ENCODE measurements around the gene SIL1. TPM values are rescaled to one million over a fixed set of nuclear protein-coding genes. Genes with fewer than 3 reads are reported as not detected.

Gene SIL1
- total RNA-seq, 1 experiment from 2014 or later = 114 TPM

- ChIA-PET CTCF (interaction anchor here (0.6 to 1.4 kb wide), 6 partner anchors 9 to 312 kb away, joined by 3 to 5 read pairs (median 4); no protein-coding TSS in a partner anchor), POLR2A (interaction anchor here (0.5 to 1.1 kb wide), 2 partner anchors 68 to 189 kb away, joined by 3 read pairs; no protein-coding TSS in a partner anchor)
- Mint-ChIP-seq H3K27ac (ENCODE audit: low read depth, unreplicated experiment) (peak overlapping the region; percentile 20), H3K4me3 (ENCODE audit: unreplicated experiment) (no peak overlapping the region), H3K36me3 (ENCODE audit: insufficient read depth, unreplicated experiment) (peaks cover 14% of the 10 kb centered on the region), H3K4me1 (ENCODE audit: insufficient read depth, unreplicated experiment) (peaks cover 24% of the 10 kb centered on the region), H3K27me3 (ENCODE audit: insufficient read depth, unreplicated experiment) (no peaks in the 10 kb centered on the region), H3K9me3 (ENCODE audit: unreplicated experiment) (no peaks in the 10 kb centered on the region)
- intact Hi-C loops (cut with micrococcal nuclease) = no loop called here
- DNase-seq (ENCODE audit: unreplicated experiment) = peak; percentile 8
- BruUV-seq (replicated peaks) = no TSS peak
- no peak for TF ChIP-seq CTCF (IDR thresholded peaks at IDR 0.05; ENCODE audit: unreplicated experiment)
Measured at GRCh38 chr5:139138109-139138508, 60.1 kb downstream of the SIL1 start.

- TF ChIP-seq CTCF (IDR thresholded peaks at IDR 0.05; ENCODE audit: unreplicated experiment) = no peak
- H3K4me1 Mint-ChIP-seq (ENCODE audit: insufficient read depth, unreplicated experiment) = peaks cover 24% of the 10 kb centered on the region
- no peak overlapping the region for H3K4me3 Mint-ChIP-seq (ENCODE audit: unreplicated experiment)
- no peaks in the 10 kb centered on the region for H3K27me3 Mint-ChIP-seq (ENCODE audit: insufficient read depth, unreplicated experiment)
- peak overlapping the region; percentile 20 for H3K27ac Mint-ChIP-seq (ENCODE audit: low read depth, unreplicated experiment)
- H3K36me3 Mint-ChIP-seq (ENCODE audit: insufficient read depth, unreplicated experiment) = peaks cover 14% of the 10 kb centered on the region
- CTCF ChIA-PET = interaction anchor here (0.6 to 1.2 kb wide), 4 partner anchors 11 to 312 kb away, joined by 3 to 5 read pairs (median 4); no protein-coding TSS in a partner anchor
- POLR2A ChIA-PET = interaction anchor here (0.5 kb wide), 1 partner anchor 188 kb away, joined by 3 read pairs; no protein-coding TSS in a partner anchor
- BruUV-seq (replicated peaks) = no TSS peak
- peak; percentile 68 for DNase-seq (ENCODE audit: unreplicated experiment)
- intact Hi-C loops (cut with micrococcal nuclease) = no loop called here
- H3K9me3 Mint-ChIP-seq (ENCODE audit: unreplicated experiment) = no peaks in the 10 kb centered on the region
Measured at GRCh38 chr5:139137697-139138096, 60.5 kb downstream of the SIL1 start.

- Mint-ChIP-seq H3K27ac (ENCODE audit: low read depth, unreplicated experiment) (no peak overlapping the region), H3K4me1 (ENCODE audit: insufficient read depth, unreplicated experiment) (peaks cover 15% of the 10 kb centered on the region), H3K27me3 (ENCODE audit: insufficient read depth, unreplicated experiment) (no peaks in the 10 kb centered on the region), H3K36me3 (ENCODE audit: insufficient read depth, unreplicated experiment) (peaks cover 14% of the 10 kb centered on the region), H3K9me3 (ENCODE audit: unreplicated experiment) (no peaks in the 10 kb centered on the region), H3K4me3 (ENCODE audit: unreplicated experiment) (no peak overlapping the region)
- intact Hi-C loops (cut with micrococcal nuclease) = no loop called here
- no TSS peak for BruUV-seq (replicated peaks)
- CTCF ChIA-PET = interaction anchor here (0.7 to 1.9 kb wide), 5 partner anchors 9 to 127 kb away, joined by 3 to 9 read pairs (median 5); no protein-coding TSS in a partner anchor
- TF ChIP-seq CTCF (IDR thresholded peaks at IDR 0.05; ENCODE audit: unreplicated experiment) = no peak
- DNase-seq (ENCODE audit: unreplicated experiment) = no peak
- POLR2A ChIA-PET = interaction anchor here (0.8 to 0.9 kb wide), 2 partner anchors 9 to 554 kb away, joined by 3 read pairs; no protein-coding TSS in a partner anchor
Measured at GRCh38 chr5:139134906-139135305, 63.3 kb downstream of the SIL1 start.

GRCh38 chr5:139133282-139133681 is 64.9 kb downstream of the SIL1 start:
- peaks cover 14% of the 10 kb centered on the region for H3K36me3 Mint-ChIP-seq (ENCODE audit: insufficient read depth, unreplicated experiment)
- no peaks in the 10 kb centered on the region for H3K9me3 Mint-ChIP-seq (ENCODE audit: unreplicated experiment)
- H3K27ac Mint-ChIP-seq (ENCODE audit: low read depth, unreplicated experiment) = no peak overlapping the region
- H3K4me1 Mint-ChIP-seq (ENCODE audit: insufficient read depth, unreplicated experiment) = peaks cover 8% of the 10 kb centered on the region
- ChIA-PET POLR2A (interaction anchor here (0.9 kb wide), 1 partner anchor 14 kb away, joined by 4 read pairs; no protein-coding TSS in a partner anchor), CTCF (interaction anchor here (0.6 kb wide), 1 partner anchor 408 kb away, joined by 3 read pairs; no protein-coding TSS in a partner anchor)
- DNase-seq (ENCODE audit: unreplicated experiment) = no peak
- intact Hi-C loops (cut with micrococcal nuclease) = no loop called here
- no peaks in the 10 kb centered on the region for H3K27me3 Mint-ChIP-seq (ENCODE audit: insufficient read depth, unreplicated experiment)
- TF ChIP-seq CTCF (IDR thresholded peaks at IDR 0.05; ENCODE audit: unreplicated experiment) = no peak
- H3K4me3 Mint-ChIP-seq (ENCODE audit: unreplicated experiment) = no peak overlapping the region
- BruUV-seq (replicated peaks) = no TSS peak

All from MCF 10A (cell line).